ENCODE measurements around the gene ASS1.
"Not testable (repeated sequence)": the region's sequence is repeated elsewhere in the genome, so short reads cannot be mapped to it uniquely, and the experiment has no call there.

The ASS1 gene

GRCh38 chr9:130444565-130445221 is at the start of gene ASS1:
Gene ASS1 (plus strand): TSS chr9:130444961. CDS start chr9:130452229, 7,268 bp downstream.
- DNase-seq: peak; percentile 78

- no peak for DNase-seq
Measured at GRCh38 chr9:130395810-130396435, 48.8 kb upstream of the ASS1 start.

GRCh38 chr9:130396581-130396980 is 48.2 kb upstream of the ASS1 start:
- DNase-seq: no peak

GRCh38 chr9:130398487-130399240 is 46.1 kb upstream of the ASS1 start:
- no peak for DNase-seq

- no peak for DNase-seq
Measured at GRCh38 chr9:130399768-130400167, 45.0 kb upstream of the ASS1 start.

GRCh38 chr9:130400870-130401269 is 43.9 kb upstream of the ASS1 start:
- DNase-seq: no peak

- DNase-seq: not testable (repeated sequence)
Measured at GRCh38 chr9:130401742-130402141, 43.0 kb upstream of the ASS1 start.

- no peak for DNase-seq
Measured at GRCh38 chr9:130402243-130402642, 42.5 kb upstream of the ASS1 start.

GRCh38 chr9:130402645-130403440 is 41.9 kb upstream of the ASS1 start:
- no peak for DNase-seq

- no peak for DNase-seq
Measured at GRCh38 chr9:130405657-130406257, 39.0 kb upstream of the ASS1 start.

- DNase-seq: no peak
Measured at GRCh38 chr9:130406278-130406895, 38.4 kb upstream of the ASS1 start.

GRCh38 chr9:130407916-130408663 is 36.7 kb upstream of the ASS1 start:
- DNase-seq: no peak

- no peak for DNase-seq
Measured at GRCh38 chr9:130408669-130409068, 36.1 kb upstream of the ASS1 start.

- DNase-seq: no peak
Measured at GRCh38 chr9:130409246-130409645, 35.5 kb upstream of the ASS1 start.

GRCh38 chr9:130410443-130410842 is 34.3 kb upstream of the ASS1 start:
- no peak for DNase-seq

GRCh38 chr9:130411566-130411915 is 33.2 kb upstream of the ASS1 start:
- no peak for DNase-seq

GRCh38 chr9:130414081-130414731 is 30.6 kb upstream of the ASS1 start:
- DNase-seq: no peak

- DNase-seq: no peak
Measured at GRCh38 chr9:130414910-130415746, 29.6 kb upstream of the ASS1 start.

GRCh38 chr9:130417602-130418001 is 27.2 kb upstream of the ASS1 start:
- no peak for DNase-seq

- DNase-seq: no peak
Measured at GRCh38 chr9:130418776-130419175, 26.0 kb upstream of the ASS1 start.

Data from NCI-H146 (cell line).